GM19193 (cell line): ENCODE results near the gene SAXO1.

Experiments
- POLR2A ChIP-seq: IDR thresholded peaks from 4 replicates; pipeline ENCODE4 v1.6.1; 2011; ENCODE audit not compliant: insufficient read depth, insufficient read length; ENCODE audit errors: extremely low read depth

The SAXO1 gene

GRCh38 chr9:18909140-18910018, 123.6 kb downstream of the SAXO1 start:
- TF ChIP-seq POLR2A = no peak

DNA sequence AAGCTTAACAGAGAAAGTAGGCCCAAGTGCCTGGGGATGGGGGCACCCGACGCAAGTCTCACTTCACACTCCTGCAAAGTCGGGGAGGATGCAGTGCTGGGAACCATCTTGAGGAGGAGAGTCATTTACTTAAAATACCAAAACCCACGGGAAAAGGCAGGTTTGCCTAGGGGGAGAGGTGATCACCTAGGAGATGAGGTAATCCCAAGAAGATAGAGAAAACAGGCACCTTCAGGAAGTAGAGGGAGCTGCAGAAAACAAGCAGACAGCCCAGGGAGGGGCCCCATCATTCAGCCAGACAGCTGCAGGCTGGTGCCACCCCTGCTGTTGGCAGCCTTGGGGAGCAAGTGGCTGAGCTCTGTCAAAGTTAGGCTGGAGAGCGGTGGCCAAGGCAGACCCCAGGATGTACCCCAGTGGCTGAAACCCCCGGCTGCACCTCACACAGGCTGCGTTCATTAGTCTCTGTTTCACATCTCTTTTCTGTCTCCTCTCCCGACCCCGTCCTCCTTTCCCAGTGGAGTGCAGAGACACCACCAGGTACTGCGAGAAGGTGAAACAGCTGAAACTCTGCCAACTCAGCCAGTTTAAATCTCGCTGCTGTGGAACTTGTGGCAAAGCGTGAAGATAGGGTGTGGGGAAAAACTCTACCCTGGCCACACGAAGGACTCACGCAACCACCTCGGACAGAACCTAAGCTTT, 124.9 kb downstream of the SAXO1 start:
- TF ChIP-seq POLR2A = no peak

DNA sequence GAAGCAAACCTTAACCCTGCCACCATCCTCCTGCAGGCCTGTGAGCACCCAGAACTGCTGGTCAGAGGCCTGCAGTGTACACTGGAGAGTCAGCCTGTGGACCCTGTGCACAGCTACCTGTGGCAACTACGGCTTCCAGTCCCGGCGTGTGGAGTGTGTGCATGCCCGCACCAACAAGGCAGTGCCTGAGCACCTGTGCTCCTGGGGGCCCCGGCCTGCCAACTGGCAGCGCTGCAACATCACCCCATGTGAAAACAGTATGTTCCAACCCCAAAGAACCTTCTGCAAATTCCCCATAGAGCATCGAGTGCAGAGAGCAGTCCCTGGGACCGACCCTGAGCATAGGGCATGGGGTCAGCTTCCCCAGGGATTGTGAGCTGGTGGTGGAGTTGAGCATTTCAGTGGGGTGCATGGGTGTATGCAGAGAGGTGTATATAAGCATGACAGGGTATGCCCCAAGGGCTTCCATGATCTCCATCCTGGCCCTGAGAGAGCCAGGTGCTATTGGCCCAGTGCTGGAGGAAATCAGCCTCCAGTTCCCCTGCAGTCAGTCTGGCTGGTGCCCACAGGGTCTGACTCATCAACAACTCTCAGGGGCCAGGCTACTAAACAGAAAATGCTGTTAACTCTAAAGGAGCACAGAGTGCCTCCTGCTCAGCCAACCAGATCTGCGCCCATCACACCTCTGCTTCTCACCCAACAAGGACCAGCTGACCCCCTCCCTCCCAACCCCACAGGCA, 126.2 kb downstream of the SAXO1 start:
- no peak for TF ChIP-seq POLR2A

- TF ChIP-seq POLR2A = no peak
Observed at GRCh38 chr9:18905883-18906629, 127.0 kb downstream of the SAXO1 start.

DNA sequence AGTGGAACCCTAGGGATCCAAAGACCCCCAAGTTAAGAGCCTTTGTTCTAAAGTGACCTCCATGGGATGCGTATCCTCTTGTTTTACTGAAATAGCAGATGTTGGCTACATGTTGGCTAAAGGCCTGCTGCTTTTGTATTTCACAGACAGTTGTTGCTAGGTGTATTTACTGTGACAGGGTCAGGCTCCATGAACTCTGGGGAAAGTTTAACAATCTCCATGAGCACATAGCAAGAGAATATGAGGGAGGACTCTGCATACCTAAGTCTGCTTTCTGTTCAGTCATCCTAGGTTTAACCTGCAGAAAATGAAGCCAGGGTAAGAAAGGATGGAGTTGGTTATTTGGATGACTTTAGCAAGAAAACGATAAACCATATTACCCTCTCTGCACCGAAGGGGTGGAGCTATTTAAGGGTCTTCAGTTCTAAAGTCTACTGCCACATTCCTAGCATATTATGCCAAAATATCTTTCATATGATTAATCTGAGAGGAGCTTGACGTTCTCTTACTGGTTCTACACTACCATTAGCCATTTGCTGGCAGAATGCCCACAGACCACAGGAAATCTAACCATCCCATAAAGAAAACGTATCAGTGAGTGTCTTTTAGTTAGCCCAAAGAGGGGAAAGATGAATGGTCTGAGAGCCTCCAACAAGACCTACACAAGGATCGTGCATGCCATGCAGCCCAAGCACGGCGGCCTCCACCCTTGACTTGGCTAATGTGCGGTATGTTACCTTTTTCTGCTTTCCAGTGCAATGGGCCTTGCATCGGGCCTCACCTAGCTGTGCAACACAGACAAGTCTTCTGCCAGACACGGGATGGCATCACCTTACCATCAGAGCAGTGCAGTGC, 127.8 kb downstream of the SAXO1 start:
- no peak for TF ChIP-seq POLR2A

GRCh38 chr9:18903450-18903849, 129.6 kb downstream of the SAXO1 start:
- no peak for TF ChIP-seq POLR2A

GRCh38 chr9:18896531-18897179, 136.4 kb downstream of the SAXO1 start:
- TF ChIP-seq POLR2A = no peak

DNA sequence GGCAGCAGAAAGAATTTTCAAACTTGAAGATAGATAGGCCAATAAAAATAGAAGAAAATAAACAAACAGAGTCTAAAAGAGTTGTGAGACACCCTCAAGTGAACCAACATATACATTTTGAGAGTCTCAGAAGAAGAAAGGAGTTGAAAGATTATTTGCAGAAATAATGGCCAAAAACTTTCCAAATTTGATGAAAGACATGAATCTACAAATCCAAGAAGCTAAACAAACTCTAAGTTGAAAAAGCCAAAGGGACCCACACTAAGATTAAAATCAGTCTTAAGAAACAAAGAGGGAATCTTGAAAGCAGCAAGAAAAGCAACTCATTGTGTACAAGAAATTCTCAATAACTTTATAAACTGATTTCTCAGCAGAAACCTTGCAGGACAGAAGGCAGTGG, 137.0 kb downstream of the SAXO1 start:
- no peak for TF ChIP-seq POLR2A

- TF ChIP-seq POLR2A = no peak
Observed at GRCh38 chr9:18893491-18893890, 139.5 kb downstream of the SAXO1 start.

GRCh38 chr9:18893046-18893445, 140.0 kb downstream of the SAXO1 start:
- no peak for TF ChIP-seq POLR2A

DNA sequence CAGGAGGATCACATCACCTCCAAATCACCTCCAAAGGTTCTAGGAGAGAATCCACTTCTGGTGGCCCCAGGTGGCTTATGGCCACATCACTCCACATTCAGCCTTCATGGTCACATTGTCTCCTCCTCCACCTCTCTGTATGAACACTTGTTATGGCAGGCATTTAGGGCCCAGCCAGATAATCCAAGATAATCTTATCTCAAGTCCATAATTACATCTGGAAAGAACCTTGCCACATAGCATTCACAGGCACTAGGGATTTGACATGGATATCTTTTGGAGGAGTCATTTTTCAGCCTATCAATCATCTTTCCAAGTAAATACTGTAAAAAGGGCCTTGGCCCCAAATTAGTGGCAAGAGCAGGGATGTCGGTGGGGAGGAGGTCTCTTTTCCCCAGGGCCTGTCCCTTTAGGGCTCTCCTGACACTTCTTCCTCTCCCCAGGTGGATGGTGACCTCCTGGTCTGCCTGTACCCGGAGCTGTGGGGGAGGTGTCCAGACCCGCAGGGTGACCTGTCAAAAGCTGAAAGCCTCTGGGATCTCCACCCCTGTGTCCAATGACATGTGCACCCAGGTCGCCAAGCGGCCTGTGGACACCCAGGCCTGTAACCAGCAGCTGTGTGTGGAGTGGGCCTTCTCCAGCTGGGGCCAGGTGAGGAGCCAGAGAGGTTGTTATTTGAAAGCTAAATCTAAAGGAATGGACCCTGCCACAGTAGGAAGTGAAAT, 140.9 kb downstream of the SAXO1 start:
- no peak for TF ChIP-seq POLR2A

- no peak for TF ChIP-seq POLR2A
Observed at GRCh38 chr9:18890372-18890771, 142.6 kb downstream of the SAXO1 start.

DNA sequence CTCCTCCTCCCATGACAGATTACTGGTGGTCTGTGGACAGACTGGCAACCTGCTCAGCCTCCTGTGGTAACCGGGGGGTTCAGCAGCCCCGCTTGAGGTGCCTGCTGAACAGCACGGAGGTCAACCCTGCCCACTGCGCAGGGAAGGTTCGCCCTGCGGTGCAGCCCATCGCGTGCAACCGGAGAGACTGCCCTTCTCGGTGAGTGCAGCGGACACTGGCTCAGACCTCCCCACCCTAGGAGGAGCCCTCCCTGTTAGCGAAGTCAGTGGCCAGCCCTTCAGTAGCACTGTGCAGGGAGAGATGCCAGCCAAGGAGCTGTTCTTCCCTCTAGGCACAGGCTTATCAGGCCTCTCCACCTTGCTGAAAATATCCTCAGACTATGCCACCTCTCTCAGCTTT, 143.5 kb downstream of the SAXO1 start:
- no peak for TF ChIP-seq POLR2A

DNA sequence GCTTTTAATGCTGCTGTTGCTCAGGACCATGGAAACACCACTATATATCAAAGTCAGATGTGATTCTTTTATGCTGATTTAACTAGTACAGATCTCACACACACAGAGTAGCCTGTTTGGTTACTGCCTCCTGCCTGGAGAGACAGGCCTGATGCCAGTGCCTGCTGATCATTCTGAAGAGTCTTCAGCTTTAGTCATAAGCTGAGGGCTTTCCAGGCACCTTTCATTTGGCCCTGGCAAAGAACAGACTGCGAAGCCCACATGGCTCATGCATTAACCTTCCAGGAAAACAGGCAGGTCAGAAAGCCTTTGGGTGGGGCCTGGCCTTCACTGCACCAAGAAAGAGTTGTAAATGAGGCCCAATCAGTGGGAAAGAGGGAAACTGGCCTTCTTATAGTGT, 144.7 kb downstream of the SAXO1 start:
- TF ChIP-seq POLR2A = no peak
